Measurements from ENCODE around the gene TNFRSF11A.
A peak's percentile ranks its signal among the peaks of the same experiment; 100 is the strongest.

TNFRSF11A gene

GRCh38 chr18:62377131-62377807 lies 52.2 kb downstream of the TNFRSF11A start:
- FAIRE-seq = no peak

GRCh38 chr18:62379051-62379450 lies 53.9 kb downstream of the TNFRSF11A start:
- no peak for FAIRE-seq
- DNase-seq (ENCODE audit: insufficient read length, low spot score) = no peak

More at GRCh38 chr18:62377131-62377807, 52.2 kb downstream of the TNFRSF11A start:
- DNase-seq (ENCODE audit: insufficient read length, low spot score) = no peak

- no peak for FAIRE-seq
- no peak for DNase-seq (ENCODE audit: insufficient read length, low spot score)
Measured at GRCh38 chr18:62381373-62381772, 56.3 kb downstream of the TNFRSF11A start.

- FAIRE-seq = no peak
- no peak for DNase-seq (ENCODE audit: insufficient read length, low spot score)
Measured at GRCh38 chr18:62384068-62384467, 59.0 kb downstream of the TNFRSF11A start.

- DNase-seq (ENCODE audit: insufficient read length, low spot score) (peak; percentile 7), FAIRE-seq (no peak)
Measured at GRCh38 chr18:62384610-62385097, 59.5 kb downstream of the TNFRSF11A start.

GRCh38 chr18:62386091-62386490 lies 61.0 kb downstream of the TNFRSF11A start:
- DNase-seq (ENCODE audit: insufficient read length, low spot score) (no peak), FAIRE-seq (no peak)

- no peak for DNase-seq (ENCODE audit: insufficient read length, low spot score)
- FAIRE-seq = no peak
Measured at GRCh38 chr18:62386601-62387000, 61.5 kb downstream of the TNFRSF11A start.

GRCh38 chr18:62387257-62387656 lies 62.1 kb downstream of the TNFRSF11A start:
- DNase-seq (ENCODE audit: insufficient read length, low spot score) = no peak
- FAIRE-seq = no peak

GRCh38 chr18:62388855-62389760 lies 64.0 kb downstream of the TNFRSF11A start:
- DNase-seq (ENCODE audit: insufficient read length, low spot score) = no peak

GRCh38 chr18:62389761-62390481 lies 64.8 kb downstream of the TNFRSF11A start:
- FAIRE-seq (no peak), DNase-seq (ENCODE audit: insufficient read length, low spot score) (no peak)

More at GRCh38 chr18:62388855-62389760, 64.0 kb downstream of the TNFRSF11A start:
- FAIRE-seq = no peak

GRCh38 chr18:62394006-62394763 lies 69.1 kb downstream of the TNFRSF11A start:
- no peak for DNase-seq (ENCODE audit: insufficient read length, low spot score)
- no peak for FAIRE-seq

- FAIRE-seq (no peak), DNase-seq (ENCODE audit: insufficient read length, low spot score) (no peak)
Measured at GRCh38 chr18:62396381-62396780, 71.3 kb downstream of the TNFRSF11A start.

GRCh38 chr18:62396967-62397366 lies 71.9 kb downstream of the TNFRSF11A start:
- DNase-seq (ENCODE audit: insufficient read length, low spot score) (no peak), FAIRE-seq (no peak)

GRCh38 chr18:62398291-62398690 lies 73.2 kb downstream of the TNFRSF11A start:
- DNase-seq (ENCODE audit: insufficient read length, low spot score) (no peak), FAIRE-seq (no peak)

- FAIRE-seq (no peak), DNase-seq (ENCODE audit: insufficient read length, low spot score) (no peak)
Measured at GRCh38 chr18:62399276-62399675, 74.2 kb downstream of the TNFRSF11A start.

GRCh38 chr18:62399781-62400308 lies 74.7 kb downstream of the TNFRSF11A start:
- FAIRE-seq (no peak), DNase-seq (ENCODE audit: insufficient read length, low spot score) (peak; percentile 21)

- no peak for DNase-seq (ENCODE audit: insufficient read length, low spot score)
- no peak for FAIRE-seq
Measured at GRCh38 chr18:62400916-62401315, 75.8 kb downstream of the TNFRSF11A start.

GRCh38 chr18:62402342-62402948 lies 77.3 kb downstream of the TNFRSF11A start:
- DNase-seq (ENCODE audit: insufficient read length, low spot score) = no peak
- FAIRE-seq = no peak

- no peak for FAIRE-seq
- DNase-seq (ENCODE audit: insufficient read length, low spot score) = no peak
Measured at GRCh38 chr18:62403120-62403519, 78.0 kb downstream of the TNFRSF11A start.

- no peak for DNase-seq (ENCODE audit: insufficient read length, low spot score)
- no peak for FAIRE-seq
Measured at GRCh38 chr18:62404881-62405280, 79.8 kb downstream of the TNFRSF11A start.

Data from HTR-8/SVneo (cell line).